Lower leg skin (tissue), 3 donors: ENCODE measurements around the gene DHX32.

Experiments
- CTCF ChIP-seq, 3 donors: fragments of 450-650 bp; IDR thresholded peaks; one replicate each; pipeline ENCODE4 v1.5.1; 2016; ENCODE audit warnings: antibody characterized with exemption in 3 of 3, mild to moderate bottlenecking in 3 of 3, moderate library complexity in 2 of 3
- POLR2A ChIP-seq, 2 donors: fragments of 450-650 bp; IDR thresholded peaks; one replicate each; pipeline ENCODE4 v1.6.1; 2016 to 2017; ENCODE audit warnings: antibody characterized with exemption in 2 of 2, mild to moderate bottlenecking in 1 of 2, moderate library complexity in 1 of 2

- no peak for TF ChIP-seq CTCF (IDR thresholded peaks at IDR 0.05)
- TF ChIP-seq POLR2A (IDR thresholded peaks at IDR 0.05), result no peak
Observed at GRCh38 chr10:125827133-125827532, 54.0 kb downstream of the DHX32 start.
